ENCODE results near the gene AK5. TPM values are rescaled to one million over a fixed set of nuclear protein-coding genes. Genes with fewer than 3 reads are reported as not detected.

AK5 gene
- total and polyA plus RNA-seq, 7 donors, result 0.14 to 0.49 (median 0.30) TPM; not detected in 2

DNA sequence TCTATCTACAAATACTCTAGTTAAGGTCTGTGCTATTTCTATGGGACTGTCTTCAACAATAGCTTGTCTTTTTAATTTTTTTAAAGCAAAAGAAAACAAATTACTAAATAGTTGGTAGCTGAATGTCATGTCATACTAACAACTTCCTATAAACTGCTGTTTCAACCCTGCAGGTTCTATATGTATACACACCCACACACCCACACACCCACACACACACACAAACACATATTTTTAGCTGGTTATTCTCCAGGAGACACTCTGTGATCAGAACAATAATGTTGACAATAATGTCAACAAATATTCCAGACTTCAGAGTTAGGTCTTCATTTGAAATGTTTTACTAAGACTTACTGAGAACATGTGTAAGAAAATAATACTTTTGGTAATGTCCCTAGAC lies 66.7 kb downstream of the AK5 start:
- Histone ChIP-seq H3K9me3 (no peaks in the 10 kb centered on the region), H3K4me1 (no peaks in the 10 kb centered on the region), H3K4me3 (no peak overlapping the region), H3K27ac (no peak overlapping the region), H3K27me3 (ENCODE audit: insufficient read depth in 3 of 3, low read length in 2 of 3) (no peaks in the 10 kb centered on the region), H3K36me3 (ENCODE audit: insufficient read depth in 1 of 2, low read depth in 1 of 2) (no peaks in the 10 kb centered on the region)
- intact Hi-C loops (cut with DNase I), result no loop called here
- TF ChIP-seq, protein P1, sequence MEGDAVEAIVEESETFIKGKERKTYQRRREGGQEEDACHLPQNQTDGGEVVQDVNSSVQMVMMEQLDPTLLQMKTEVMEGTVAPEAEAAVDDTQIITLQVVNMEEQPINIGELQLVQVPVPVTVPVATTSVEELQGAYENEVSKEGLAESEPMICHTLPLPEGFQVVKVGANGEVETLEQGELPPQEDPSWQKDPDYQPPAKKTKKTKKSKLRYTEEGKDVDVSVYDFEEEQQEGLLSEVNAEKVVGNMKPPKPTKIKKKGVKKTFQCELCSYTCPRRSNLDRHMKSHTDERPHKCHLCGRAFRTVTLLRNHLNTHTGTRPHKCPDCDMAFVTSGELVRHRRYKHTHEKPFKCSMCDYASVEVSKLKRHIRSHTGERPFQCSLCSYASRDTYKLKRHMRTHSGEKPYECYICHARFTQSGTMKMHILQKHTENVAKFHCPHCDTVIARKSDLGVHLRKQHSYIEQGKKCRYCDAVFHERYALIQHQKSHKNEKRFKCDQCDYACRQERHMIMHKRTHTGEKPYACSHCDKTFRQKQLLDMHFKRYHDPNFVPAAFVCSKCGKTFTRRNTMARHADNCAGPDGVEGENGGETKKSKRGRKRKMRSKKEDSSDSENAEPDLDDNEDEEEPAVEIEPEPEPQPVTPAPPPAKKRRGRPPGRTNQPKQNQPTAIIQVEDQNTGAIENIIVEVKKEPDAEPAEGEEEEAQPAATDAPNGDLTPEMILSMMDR (IDR thresholded peaks at IDR 0.05), result no peak
- ATAC-seq (no peak), DNase-seq (no peak)

DNA sequence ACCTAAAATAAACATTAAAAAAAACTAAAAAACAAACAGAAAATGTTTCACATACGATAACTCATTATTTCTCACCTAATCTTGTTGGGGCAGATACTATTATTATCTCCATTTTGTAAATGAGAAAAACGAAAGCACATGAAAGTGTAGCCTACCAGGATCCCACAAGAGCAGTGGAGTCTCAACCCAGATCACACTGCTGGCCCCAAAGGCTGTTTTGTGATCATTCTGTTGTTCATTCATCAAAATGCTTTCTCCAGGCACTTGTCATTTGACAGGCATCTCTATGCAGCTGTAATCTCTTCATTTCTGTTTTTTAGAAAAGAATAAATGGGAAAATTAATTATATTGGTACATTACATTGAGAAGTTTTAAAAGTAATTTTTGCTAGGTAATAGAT lies 67.5 kb downstream of the AK5 start:
- TF ChIP-seq, protein P1 (IDR thresholded peaks at IDR 0.05), result no peak
- intact Hi-C loops (cut with DNase I), result no loop called here
- 85 to 88% (median 87%) methylated on average over 2 of the region's 2 CpGs for WGBS, 3 donors
- no peak overlapping the region for H3K4me3 ChIP-seq
- H3K4me1 ChIP-seq, result no peaks in the 10 kb centered on the region
- no peak for DNase-seq
- H3K27me3 ChIP-seq (ENCODE audit: insufficient read depth in 3 of 3, low read length in 2 of 3), result no peaks in the 10 kb centered on the region
- H3K27ac ChIP-seq, result no peak overlapping the region
- no peaks in the 10 kb centered on the region for H3K9me3 ChIP-seq
- H3K36me3 ChIP-seq (ENCODE audit: insufficient read depth in 1 of 2, low read depth in 1 of 2), result no peaks in the 10 kb centered on the region
- no peak for ATAC-seq

GRCh38 chr1:77350012-77350770 lies 68.4 kb downstream of the AK5 start:
- TF ChIP-seq, protein P1 (IDR thresholded peaks at IDR 0.05), result no peak
- no peaks in the 10 kb centered on the region for H3K9me3 ChIP-seq
- H3K4me1 ChIP-seq, result no peaks in the 10 kb centered on the region
- ATAC-seq, result no peak
- H3K27me3 ChIP-seq (ENCODE audit: insufficient read depth in 3 of 3, low read length in 2 of 3), result no peaks in the 10 kb centered on the region
- no peak overlapping the region for H3K4me3 ChIP-seq
- intact Hi-C loops (cut with DNase I), result no loop called here
- no peaks in the 10 kb centered on the region for H3K36me3 ChIP-seq (ENCODE audit: insufficient read depth in 1 of 2, low read depth in 1 of 2)
- DNase-seq, result no peak
- no peak overlapping the region for H3K27ac ChIP-seq
- WGBS, 3 donors, result 79 to 81% (median 81%) methylated on average over 6 of the region's 6 CpGs

- 84 to 87% (median 87%) methylated on average over 1 of the region's 1 CpG for WGBS, 3 donors
- Histone ChIP-seq H3K36me3 (ENCODE audit: insufficient read depth in 1 of 2, low read depth in 1 of 2) (no peaks in the 10 kb centered on the region), H3K4me1 (no peaks in the 10 kb centered on the region), H3K27me3 (ENCODE audit: insufficient read depth in 3 of 3, low read length in 2 of 3) (no peaks in the 10 kb centered on the region), H3K4me3 (no peak overlapping the region), H3K9me3 (no peaks in the 10 kb centered on the region), H3K27ac (no peak overlapping the region)
- DNase-seq (no peak), ATAC-seq (no peak)
- intact Hi-C loops (cut with DNase I), result loop anchor here in 1 of 2 donors (1.0 kb wide), 1 partner anchor 25 kb away; no protein-coding TSS in a partner anchor
- TF ChIP-seq, protein P1 (IDR thresholded peaks at IDR 0.05), result no peak
Observed at GRCh38 chr1:77354536-77354935, 72.7 kb downstream of the AK5 start.

- Histone ChIP-seq H3K27ac (no peak overlapping the region), H3K27me3 (ENCODE audit: insufficient read depth in 3 of 3, low read length in 2 of 3) (no peaks in the 10 kb centered on the region), H3K9me3 (no peaks in the 10 kb centered on the region), H3K4me3 (no peak overlapping the region), H3K36me3 (ENCODE audit: insufficient read depth in 1 of 2, low read depth in 1 of 2) (no peaks in the 10 kb centered on the region), H3K4me1 (no peaks in the 10 kb centered on the region)
- intact Hi-C loops (cut with DNase I), result no loop called here
- no peak for ATAC-seq
- WGBS, 3 donors, result 57 to 64% (median 60%) methylated on average over 3 of the region's 3 CpGs
- no peak for DNase-seq
- TF ChIP-seq, protein P1 (IDR thresholded peaks at IDR 0.05), result no peak
Observed at GRCh38 chr1:77355010-77355409, 73.2 kb downstream of the AK5 start.
